ENCODE results near the gene LIMK2. TPM values are rescaled to one million over a fixed set of nuclear protein-coding genes. Genes with fewer than 3 reads are reported as not detected.

LIMK2 gene
- total RNA-seq, 3 donors from 2014 or later: 18.6 to 22.6 (median 20.6) TPM

- DNase-seq (no peak), ATAC-seq (no peak)
- Mint-ChIP-seq H3K27me3 (ENCODE audit: low read depth) (no peaks in the 10 kb centered on the region), H3K9me3 (no peaks in the 10 kb centered on the region), H3K4me1 (ENCODE audit: low read depth) (peaks cover 13% of the 10 kb centered on the region), H3K36me3 (ENCODE audit: insufficient read depth) (peaks cover 31% of the 10 kb centered on the region), H3K4me3 (no peak overlapping the region)
Measured at GRCh38 chr22:31327806-31328543, 115.9 kb downstream of the LIMK2 start.

- H3K4me1 Mint-ChIP-seq (ENCODE audit: low read depth): peaks cover 15% of the 10 kb centered on the region
- no peak overlapping the region for H3K4me3 Mint-ChIP-seq
- no peaks in the 10 kb centered on the region for H3K9me3 Mint-ChIP-seq
- H3K27me3 Mint-ChIP-seq (ENCODE audit: low read depth): no peaks in the 10 kb centered on the region
- ATAC-seq (no peak), DNase-seq (no peak)
- peaks cover 35% of the 10 kb centered on the region for H3K36me3 Mint-ChIP-seq (ENCODE audit: insufficient read depth)
Measured at GRCh38 chr22:31328544-31328960, 116.5 kb downstream of the LIMK2 start.

- peaks cover 39% of the 10 kb centered on the region for H3K36me3 Mint-ChIP-seq (ENCODE audit: insufficient read depth)
- H3K4me1 Mint-ChIP-seq (ENCODE audit: low read depth): peaks cover 20% of the 10 kb centered on the region
- H3K27me3 Mint-ChIP-seq (ENCODE audit: low read depth): no peaks in the 10 kb centered on the region
- no peak overlapping the region for H3K4me3 Mint-ChIP-seq
- no peaks in the 10 kb centered on the region for H3K9me3 Mint-ChIP-seq
- DNase-seq (no peak), ATAC-seq (no peak)
Measured at GRCh38 chr22:31329029-31329428, 116.9 kb downstream of the LIMK2 start.

Other genes starting within 250 kb of the LIMK2 start
- gene MORC2, start 243.5 kb upstream of the LIMK2 start, total RNA-seq: 10 to 100 TPM; 26.9 to 27.7 (median 27.6) TPM
- 10 to 100 TPM; 33.8 to 43.6 (median 36.3) TPM for gene TUG1, start 243.0 kb upstream of the LIMK2 start, total RNA-seq
- gene SMTN, start 131.0 kb upstream of the LIMK2 start, total RNA-seq: 10 to 100 TPM in 1 of 3 donors, 1 to 10 TPM in 2; 8.9 to 10.4 (median 9.4) TPM
- gene SELENOM, start 104.7 kb upstream of the LIMK2 start, total RNA-seq: 10 to 100 TPM in 2 of 3 donors, 1 to 10 TPM in 1; 8.1 to 19.2 (median 12.1) TPM
- under 1 TPM in 2 of 3 donors, not detected in 1; 0.16 to 0.21 TPM for gene INPP5J, start 89.3 kb upstream of the LIMK2 start, total RNA-seq
- not detected for gene PLA2G3, start 71.8 kb upstream of the LIMK2 start, total RNA-seq
- 10 to 100 TPM; 25.3 to 34.1 (median 29.9) TPM for gene RNF185, start 52.1 kb upstream of the LIMK2 start, total RNA-seq
- gene PIK3IP1, start 80.2 kb downstream of the LIMK2 start, total RNA-seq: 1 to 10 TPM; 7.3 to 8.6 (median 7.9) TPM
- 10 to 100 TPM; 33.7 to 42.7 (median 41.4) TPM for gene PATZ1, start 134.0 kb downstream of the LIMK2 start, total RNA-seq
- 100 to 1,000 TPM in 2 of 3 donors, 10 to 100 TPM in 1; 99.2 to 109 (median 106) TPM for gene DRG1, start 187.3 kb downstream of the LIMK2 start, total RNA-seq